ENCODE data around the gene VSNL1.

VSNL1 gene

GRCh38 chr2:17646081-17646554 is 105.6 kb downstream of the VSNL1 start:
- ATAC-seq (replicated peaks) = peak; percentile 84 to 92
- no peak overlapping the region for H3K4me3 Mint-ChIP-seq
- peaks cover 3 to 11% of the 10 kb centered on the region in 2 donors for H3K36me3 Mint-ChIP-seq
- H3K27me3 Mint-ChIP-seq = no peaks in the 10 kb centered on the region
- no peak overlapping the region for H3K27ac Mint-ChIP-seq
- peaks cover 16 to 31% of the 10 kb centered on the region in 2 donors for H3K4me1 Mint-ChIP-seq
- DNase-seq = peak; percentile 32
- no peaks in the 10 kb centered on the region for H3K9me3 Mint-ChIP-seq

- no peaks in the 10 kb centered on the region for H3K27me3 Mint-ChIP-seq
- peaks cover 16 to 33% of the 10 kb centered on the region in 2 donors for H3K4me1 Mint-ChIP-seq
- H3K36me3 Mint-ChIP-seq = peaks cover 5 to 11% of the 10 kb centered on the region in 2 donors
- ATAC-seq (replicated peaks) (no peak), DNase-seq (no peak)
- H3K27ac Mint-ChIP-seq = no peak overlapping the region
- no peak overlapping the region for H3K4me3 Mint-ChIP-seq
- H3K9me3 Mint-ChIP-seq = no peaks in the 10 kb centered on the region
Observed at GRCh38 chr2:17646838-17647701, 106.6 kb downstream of the VSNL1 start.

- Mint-ChIP-seq H3K4me1 (peaks cover 13 to 27% of the 10 kb centered on the region in 2 donors), H3K4me3 (no peak overlapping the region), H3K9me3 (no peaks in the 10 kb centered on the region), H3K27me3 (no peaks in the 10 kb centered on the region), H3K27ac (no peak overlapping the region), H3K36me3 (peaks cover 5 to 7% of the 10 kb centered on the region in 2 donors)
- ATAC-seq (replicated peaks) = no peak
- no peak for DNase-seq
Observed at GRCh38 chr2:17648581-17648980, 108.1 kb downstream of the VSNL1 start.

- H3K36me3 Mint-ChIP-seq = peaks cover 5 to 7% of the 10 kb centered on the region in 2 donors
- H3K9me3 Mint-ChIP-seq = no peaks in the 10 kb centered on the region
- ATAC-seq (replicated peaks) (no peak), DNase-seq (no peak)
- no peak overlapping the region for H3K4me3 Mint-ChIP-seq
- H3K27me3 Mint-ChIP-seq = no peaks in the 10 kb centered on the region
- H3K27ac Mint-ChIP-seq = no peak overlapping the region
- peaks cover 13 to 27% of the 10 kb centered on the region in 2 donors for H3K4me1 Mint-ChIP-seq
Observed at GRCh38 chr2:17649026-17649425, 108.5 kb downstream of the VSNL1 start.

- no peak overlapping the region for H3K27ac Mint-ChIP-seq
- no peak for DNase-seq
- no peak overlapping the region for H3K4me3 Mint-ChIP-seq
- peaks cover 7 to 15% of the 10 kb centered on the region in 2 donors for H3K4me1 Mint-ChIP-seq
- ATAC-seq (replicated peaks) = no peak
- no peaks in the 10 kb centered on the region for H3K27me3 Mint-ChIP-seq
- H3K36me3 Mint-ChIP-seq = peaks cover 10 to 11% of the 10 kb centered on the region in 2 donors
- H3K9me3 Mint-ChIP-seq = no peaks in the 10 kb centered on the region
Observed at GRCh38 chr2:17652681-17653394, 112.3 kb downstream of the VSNL1 start.

GRCh38 chr2:17657759-17658158 is 117.3 kb downstream of the VSNL1 start:
- Mint-ChIP-seq H3K27ac (no peak overlapping the region), H3K4me3 (no peak overlapping the region), H3K27me3 (no peaks in the 10 kb centered on the region), H3K9me3 (no peaks in the 10 kb centered on the region), H3K4me1 (no peaks in the 10 kb centered on the region), H3K36me3 (peaks cover 16 to 19% of the 10 kb centered on the region in 2 donors)
- no peak for ATAC-seq (replicated peaks)
- no peak for DNase-seq

GRCh38 chr2:17658251-17658843 is 117.9 kb downstream of the VSNL1 start:
- H3K4me3 Mint-ChIP-seq = no peak overlapping the region
- no peak for ATAC-seq (replicated peaks)
- H3K36me3 Mint-ChIP-seq = peaks cover 19 to 22% of the 10 kb centered on the region in 2 donors
- no peaks in the 10 kb centered on the region for H3K4me1 Mint-ChIP-seq
- H3K27ac Mint-ChIP-seq = no peak overlapping the region
- DNase-seq = no peak
- H3K9me3 Mint-ChIP-seq = no peaks in the 10 kb centered on the region
- no peaks in the 10 kb centered on the region for H3K27me3 Mint-ChIP-seq

GRCh38 chr2:17660219-17660618 is 119.7 kb downstream of the VSNL1 start:
- Mint-ChIP-seq H3K27me3 (no peaks in the 10 kb centered on the region), H3K4me3 (no peak overlapping the region), H3K36me3 (peaks cover 22 to 25% of the 10 kb centered on the region in 2 donors), H3K9me3 (no peaks in the 10 kb centered on the region), H3K4me1 (no peaks in the 10 kb centered on the region), H3K27ac (no peak overlapping the region)
- DNase-seq (no peak), ATAC-seq (replicated peaks) (no peak)

- DNase-seq = no peak
- no peak for ATAC-seq (replicated peaks)
- H3K27ac Mint-ChIP-seq = no peak overlapping the region
- no peaks in the 10 kb centered on the region for H3K9me3 Mint-ChIP-seq
- no peak overlapping the region for H3K4me3 Mint-ChIP-seq
- no peaks in the 10 kb centered on the region for H3K27me3 Mint-ChIP-seq
- no peaks in the 10 kb centered on the region for H3K4me1 Mint-ChIP-seq
- peaks cover 21 to 30% of the 10 kb centered on the region in 2 donors for H3K36me3 Mint-ChIP-seq
Observed at GRCh38 chr2:17661460-17661859, 121.0 kb downstream of the VSNL1 start.

- ATAC-seq (replicated peaks) (no peak), DNase-seq (no peak)
- Mint-ChIP-seq H3K9me3 (no peaks in the 10 kb centered on the region), H3K27ac (no peak overlapping the region), H3K4me1 (no peaks in the 10 kb centered on the region), H3K36me3 (peaks cover 22 to 28% of the 10 kb centered on the region in 2 donors), H3K27me3 (no peaks in the 10 kb centered on the region), H3K4me3 (no peak overlapping the region)
Observed at GRCh38 chr2:17662723-17663122, 122.2 kb downstream of the VSNL1 start.

- DNase-seq = no peak
- Mint-ChIP-seq H3K36me3 (peaks cover 31 to 44% of the 10 kb centered on the region in 2 donors), H3K9me3 (no peaks in the 10 kb centered on the region), H3K27ac (no peak overlapping the region), H3K4me3 (no peak overlapping the region), H3K27me3 (no peaks in the 10 kb centered on the region), H3K4me1 (no peaks in the 10 kb centered on the region)
- ATAC-seq (replicated peaks) = no peak
Observed at GRCh38 chr2:17664534-17664933, 124.0 kb downstream of the VSNL1 start.

GRCh38 chr2:17667898-17668297 is 127.4 kb downstream of the VSNL1 start:
- Mint-ChIP-seq H3K9me3 (no peaks in the 10 kb centered on the region), H3K27ac (no peak overlapping the region), H3K27me3 (no peaks in the 10 kb centered on the region), H3K36me3 (peaks cover 26 to 44% of the 10 kb centered on the region in 2 donors), H3K4me3 (no peak overlapping the region), H3K4me1 (no peaks in the 10 kb centered on the region)
- no peak for DNase-seq
- no peak for ATAC-seq (replicated peaks)

GRCh38 chr2:17672583-17673317 is 132.3 kb downstream of the VSNL1 start:
- H3K4me1 Mint-ChIP-seq = no peaks in the 10 kb centered on the region

GRCh38 chr2:17674817-17675216 is 134.3 kb downstream of the VSNL1 start:
- no peak overlapping the region for H3K27ac Mint-ChIP-seq

More at GRCh38 chr2:17672583-17673317, 132.3 kb downstream of the VSNL1 start:
- Mint-ChIP-seq H3K27me3 (no peaks in the 10 kb centered on the region), H3K27ac (no peak overlapping the region), H3K9me3 (no peaks in the 10 kb centered on the region), H3K36me3 (peaks cover 23 to 51% of the 10 kb centered on the region in 2 donors), H3K4me3 (no peak overlapping the region)
- DNase-seq (no peak), ATAC-seq (replicated peaks) (no peak)

More at GRCh38 chr2:17674817-17675216, 134.3 kb downstream of the VSNL1 start:
- Mint-ChIP-seq H3K27me3 (no peaks in the 10 kb centered on the region), H3K36me3 (peaks cover 12 to 39% of the 10 kb centered on the region in 2 donors), H3K4me3 (no peak overlapping the region), H3K4me1 (no peaks in the 10 kb centered on the region), H3K9me3 (no peaks in the 10 kb centered on the region)
- DNase-seq (no peak), ATAC-seq (replicated peaks) (no peak)

Measured in stimulated activated naive B cell treated with anti-CD40 and anti-IgM and Interleukin-4, amounts not matched to agents 10 μg/mL and 1 μg/mL and 100 μg/mL, for 72 hours (primary cell).